Neural progenitor cell (in vitro differentiated cells): ENCODE results near the gene EMSY.

Source experiments
- CTCF ChIP-seq: fragments of 200-600 bp; sonication (generic); IDR thresholded peaks from 2 replicates; pipeline ENCODE4 v1.5.1; 2017; ENCODE audit warnings: antibody characterized with exemption, mild to moderate bottlenecking
- EZH2 ChIP-seq: fragments of 200-600 bp; sonication (generic); IDR thresholded peaks from 2 replicates; pipeline ENCODE4 v1.6.1; 2017; ENCODE audit warnings: antibody characterized with exemption, mild to moderate bottlenecking, moderate library complexity
- EZH2phosphoT487 ChIP-seq: fragments of 200-600 bp; sonication (generic); IDR thresholded peaks from 2 replicates; pipeline ENCODE4 v1.6.1; 2017; ENCODE audit warnings: antibody characterized with exemption

- no peak for TF ChIP-seq CTCF
- no peak for TF ChIP-seq EZH2
- no peak for TF ChIP-seq EZH2phosphoT487
Observed at GRCh38 chr11:76601724-76602123, 156.9 kb downstream of the EMSY start.
